ENCODE measurements around the gene LEP. TPM values are rescaled to one million over a fixed set of nuclear protein-coding genes. Genes with fewer than 3 reads are reported as not detected.

Gene LEP
- total RNA-seq, 1 experiment from 2014 or later, result not detected

GRCh38 chr7:128303643-128304042 lies 62.6 kb downstream of the LEP start:
- DNase-seq, result no peak
- no TSS peak for BruUV-seq (replicated peaks)
- no peak overlapping the region for H3K27ac Mint-ChIP-seq (ENCODE audit: unreplicated experiment)
- H3K36me3 Mint-ChIP-seq (ENCODE audit: insufficient read depth, unreplicated experiment), result peaks cover 38% of the 10 kb centered on the region
- Histone ChIP-seq H3K4me3 (ENCODE audit: low read depth, low read length) (no peak overlapping the region), H3K9me3 (no peaks in the 10 kb centered on the region), H3K4me1 (peaks cover 1% of the 10 kb centered on the region), H3K36me3 (ENCODE audit: control insufficient read depth, insufficient read depth, low read length) (no peaks in the 10 kb centered on the region), H3K27me3 (replicated peaks; ENCODE audit: control insufficient read depth, insufficient read depth, low read length) (no peaks in the 10 kb centered on the region)
- H3K4me3 Mint-ChIP-seq (ENCODE audit: unreplicated experiment), result no peak overlapping the region
- H3K9me3 Mint-ChIP-seq (ENCODE audit: unreplicated experiment), result no peaks in the 10 kb centered on the region
- TF ChIP-seq, protein P1, sequence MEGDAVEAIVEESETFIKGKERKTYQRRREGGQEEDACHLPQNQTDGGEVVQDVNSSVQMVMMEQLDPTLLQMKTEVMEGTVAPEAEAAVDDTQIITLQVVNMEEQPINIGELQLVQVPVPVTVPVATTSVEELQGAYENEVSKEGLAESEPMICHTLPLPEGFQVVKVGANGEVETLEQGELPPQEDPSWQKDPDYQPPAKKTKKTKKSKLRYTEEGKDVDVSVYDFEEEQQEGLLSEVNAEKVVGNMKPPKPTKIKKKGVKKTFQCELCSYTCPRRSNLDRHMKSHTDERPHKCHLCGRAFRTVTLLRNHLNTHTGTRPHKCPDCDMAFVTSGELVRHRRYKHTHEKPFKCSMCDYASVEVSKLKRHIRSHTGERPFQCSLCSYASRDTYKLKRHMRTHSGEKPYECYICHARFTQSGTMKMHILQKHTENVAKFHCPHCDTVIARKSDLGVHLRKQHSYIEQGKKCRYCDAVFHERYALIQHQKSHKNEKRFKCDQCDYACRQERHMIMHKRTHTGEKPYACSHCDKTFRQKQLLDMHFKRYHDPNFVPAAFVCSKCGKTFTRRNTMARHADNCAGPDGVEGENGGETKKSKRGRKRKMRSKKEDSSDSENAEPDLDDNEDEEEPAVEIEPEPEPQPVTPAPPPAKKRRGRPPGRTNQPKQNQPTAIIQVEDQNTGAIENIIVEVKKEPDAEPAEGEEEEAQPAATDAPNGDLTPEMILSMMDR (IDR thresholded peaks at IDR 0.05; ENCODE audit: insufficient read depth in 1 of 2, low read depth in 1 of 2, low read length in 1 of 2, severe bottlenecking in 1 of 2, unreplicated experiment in 1 of 2), result no peak
- intact Hi-C loops (cut with micrococcal nuclease; ENCODE audit: unreplicated experiment), result no loop called here
- H3K27me3 Mint-ChIP-seq (ENCODE audit: insufficient read depth, unreplicated experiment), result no peaks in the 10 kb centered on the region
- ChIA-PET POLR2A (no interaction called here), CTCF (no interaction called here)
- H3K4me1 Mint-ChIP-seq (ENCODE audit: low read depth, unreplicated experiment), result no peaks in the 10 kb centered on the region

GRCh38 chr7:128304212-128304611 lies 63.1 kb downstream of the LEP start:
- H3K4me1 ChIP-seq, result no peaks in the 10 kb centered on the region
- no peaks in the 10 kb centered on the region for H3K4me1 Mint-ChIP-seq (ENCODE audit: low read depth, unreplicated experiment)
- ChIA-PET CTCF (no interaction called here), POLR2A (interaction anchor here (0.6 kb wide), 1 partner anchor 209 kb away, joined by 5 read pairs; no protein-coding TSS in a partner anchor)
- no peaks in the 10 kb centered on the region for H3K27me3 Mint-ChIP-seq (ENCODE audit: insufficient read depth, unreplicated experiment)
- H3K9me3 Mint-ChIP-seq (ENCODE audit: unreplicated experiment), result no peaks in the 10 kb centered on the region
- H3K9me3 ChIP-seq, result no peaks in the 10 kb centered on the region
- TF ChIP-seq, protein P1 (IDR thresholded peaks at IDR 0.05; ENCODE audit: insufficient read depth in 1 of 2, low read depth in 1 of 2, low read length in 1 of 2, severe bottlenecking in 1 of 2, unreplicated experiment in 1 of 2), result no peak
- intact Hi-C loops (cut with micrococcal nuclease; ENCODE audit: unreplicated experiment), result no loop called here
- H3K27me3 ChIP-seq (replicated peaks; ENCODE audit: control insufficient read depth, insufficient read depth, low read length), result no peaks in the 10 kb centered on the region
- no TSS peak for BruUV-seq (replicated peaks)
- H3K36me3 Mint-ChIP-seq (ENCODE audit: insufficient read depth, unreplicated experiment), result peaks cover 43% of the 10 kb centered on the region
- H3K27ac Mint-ChIP-seq (ENCODE audit: unreplicated experiment), result no peak overlapping the region
- H3K4me3 Mint-ChIP-seq (ENCODE audit: unreplicated experiment), result no peak overlapping the region
- H3K36me3 ChIP-seq (ENCODE audit: control insufficient read depth, insufficient read depth, low read length), result no peaks in the 10 kb centered on the region
- DNase-seq, result no peak
- H3K4me3 ChIP-seq (ENCODE audit: low read depth, low read length), result no peak overlapping the region

- TF ChIP-seq, protein P1 (IDR thresholded peaks at IDR 0.05; ENCODE audit: insufficient read depth in 1 of 2, low read depth in 1 of 2, low read length in 1 of 2, severe bottlenecking in 1 of 2, unreplicated experiment in 1 of 2), result no peak
- no peak overlapping the region for H3K27ac Mint-ChIP-seq (ENCODE audit: unreplicated experiment)
- no peaks in the 10 kb centered on the region for H3K9me3 ChIP-seq
- H3K27me3 ChIP-seq (replicated peaks; ENCODE audit: control insufficient read depth, insufficient read depth, low read length), result no peaks in the 10 kb centered on the region
- no peaks in the 10 kb centered on the region for H3K4me1 Mint-ChIP-seq (ENCODE audit: low read depth, unreplicated experiment)
- CTCF ChIA-PET, result no interaction called here
- DNase-seq, result no peak
- peaks cover 58% of the 10 kb centered on the region for H3K36me3 Mint-ChIP-seq (ENCODE audit: insufficient read depth, unreplicated experiment)
- H3K4me3 ChIP-seq (ENCODE audit: low read depth, low read length), result no peak overlapping the region
- intact Hi-C loops (cut with micrococcal nuclease; ENCODE audit: unreplicated experiment), result no loop called here
- no peaks in the 10 kb centered on the region for H3K27me3 Mint-ChIP-seq (ENCODE audit: insufficient read depth, unreplicated experiment)
- POLR2A ChIA-PET, result no interaction called here
- H3K36me3 ChIP-seq (ENCODE audit: control insufficient read depth, insufficient read depth, low read length), result no peaks in the 10 kb centered on the region
- H3K9me3 Mint-ChIP-seq (ENCODE audit: unreplicated experiment), result no peaks in the 10 kb centered on the region
- BruUV-seq (replicated peaks), result no TSS peak
- no peak overlapping the region for H3K4me3 Mint-ChIP-seq (ENCODE audit: unreplicated experiment)
- no peaks in the 10 kb centered on the region; the same call in 1 of the 2 replicates for H3K4me1 ChIP-seq
These were observed 66.0 kb downstream of the LEP start for GRCh38 chr7:128307061-128307460.

Small RNA genes within 50 kb of the gene (microRNA-seq; reads per million reads assigned to microRNA genes)
- gene MIR129-1, result not detected

Other genes starting within 250 kb of the LEP start
- gene LRRC4, start 209.8 kb upstream of the LEP start, total RNA-seq (2022), result not detected in 2 replicates
- 68.0 and 71.4 TPM in 2 replicates for gene RBM28, start 102.6 kb downstream of the LEP start, total RNA-seq (2022)
- gene PRRT4, start 120.4 kb downstream of the LEP start, total RNA-seq (2022), result 0.37 and 0.43 TPM in 2 replicates
- gene IMPDH1, start 168.7 kb downstream of the LEP start, total RNA-seq (2022), result 39.9 and 43.5 TPM in 2 replicates
- gene HILPDA, start 214.6 kb downstream of the LEP start, total RNA-seq (2022), result 17.0 and 17.8 TPM in 2 replicates
- gene METTL2B, start 235.5 kb downstream of the LEP start, total RNA-seq (2022), result 37.2 and 39.0 TPM in 2 replicates